ENCODE results near the gene SLC49A3. TPM values are rescaled to one million over a fixed set of nuclear protein-coding genes. Genes with fewer than 3 reads are reported as not detected.

SLC49A3 gene
- total and polyA plus RNA-seq, 2 of the 13 experiments (the other 11 are each of a cell fraction or from before 2014, with no cell fraction given) = 0.07 to 0.17 TPM

GRCh38 chr4:692771-693554 is 4.0 kb upstream of the SLC49A3 start (continued):
- TF ChIP-seq ZBTB49 (CRISPR knock-in tag; IDR thresholded peaks at IDR 0.05; ENCODE audit: borderline replicate concordance) (no peak), RERE (CRISPR knock-in tag; IDR thresholded peaks at IDR 0.05; ENCODE audit: low read depth) (no peak; the same call in 1 of the 2 replicates), MAFK (conservative IDR thresholded peaks at IDR 0.05 in 1 of 2, IDR thresholded peaks at IDR 0.05 in 1 of 2; ENCODE audit: low read length in 2 of 2) (no peak), TEAD3 (CRISPR knock-in tag; optimal IDR thresholded peaks at IDR 0.05; ENCODE audit: borderline replicate concordance) (peak; percentile 65), NFE2 (CRISPR knock-in tag; IDR thresholded peaks at IDR 0.05) (no peak), MXI1 (IDR thresholded peaks at IDR 0.05; ENCODE audit: borderline replicate concordance, low read depth, low read length) (peak; percentile 61; the same call in 2 of the 3 replicates), RARG (CRISPR knock-in tag; IDR thresholded peaks at IDR 0.05; ENCODE audit: low read depth) (no peak), FOXC1 (CRISPR knock-in tag; IDR thresholded peaks at IDR 0.05; ENCODE audit: borderline replicate concordance) (peak; percentile 34; the same call in 1 of the 2 replicates), GATAD1 (CRISPR knock-in tag; IDR thresholded peaks at IDR 0.05) (peak; percentile 71), TRIM22 (IDR thresholded peaks at IDR 0.05) (no peak), SMARCC2 (IDR thresholded peaks at IDR 0.05) (no peak), SP1 (IDR thresholded peaks at IDR 0.05) (no peak), SP1 (CRISPR knock-in tag; IDR thresholded peaks at IDR 0.05) (no peak), GLI4 (CRISPR knock-in tag; IDR thresholded peaks at IDR 0.05; ENCODE audit: borderline replicate concordance) (no peak), FOXA1 (IDR thresholded peaks at IDR 0.05) (0 out of 2 replicates have a peak, but pooled peaks have one; percentile 32), FOXA1 (CRISPR knock-in tag; IDR thresholded peaks at IDR 0.05) (peak; percentile 97), SCMH1 (CRISPR knock-in tag; IDR thresholded peaks at IDR 0.05; ENCODE audit: borderline replicate concordance) (no peak), PHF20 (CRISPR knock-in tag; IDR thresholded peaks at IDR 0.05) (no peak), TIGD3 (CRISPR knock-in tag; IDR thresholded peaks at IDR 0.05; ENCODE audit: borderline replicate concordance) (no peak), CEBPG (CRISPR knock-in tag; IDR thresholded peaks at IDR 0.05) (no peak), POGZ (CRISPR knock-in tag; IDR thresholded peaks at IDR 0.05) (no peak)
